PFSK-1 (cell line): Measurements from ENCODE around the gene RANBP17.

Source experiments
- POLR2AphosphoS5 ChIP-seq: IDR thresholded peaks from 2 replicates; pipeline ENCODE4 v1.6.1; 2012; ENCODE audit warnings: low read depth, mild to moderate bottlenecking, control low read depth, low read length, moderate library complexity
- SIN3A ChIP-seq: IDR thresholded peaks from 2 replicates; pipeline ENCODE4 v1.6.1; 2012; ENCODE audit warnings: mild to moderate bottlenecking, low read length, moderate library complexity, borderline replicate concordance; ENCODE audit not compliant: insufficient read depth
- TF ChIP-seq, protein P1 (sequence below), 2 experiments: IDR thresholded peaks; 2 replicates each; pipeline versions ENCODE4 v1.6.1 to v1.8.0; 2011 to 2012; ENCODE audit warnings: low read depth in 2 of 2, low read length in 2 of 2, control low read depth in 1 of 2, inconsistent platforms in 1 of 2, mild to moderate bottlenecking in 1 of 2, moderate library complexity in 1 of 2; ENCODE audit not compliant: insufficient read depth in 1 of 2

DNA sequence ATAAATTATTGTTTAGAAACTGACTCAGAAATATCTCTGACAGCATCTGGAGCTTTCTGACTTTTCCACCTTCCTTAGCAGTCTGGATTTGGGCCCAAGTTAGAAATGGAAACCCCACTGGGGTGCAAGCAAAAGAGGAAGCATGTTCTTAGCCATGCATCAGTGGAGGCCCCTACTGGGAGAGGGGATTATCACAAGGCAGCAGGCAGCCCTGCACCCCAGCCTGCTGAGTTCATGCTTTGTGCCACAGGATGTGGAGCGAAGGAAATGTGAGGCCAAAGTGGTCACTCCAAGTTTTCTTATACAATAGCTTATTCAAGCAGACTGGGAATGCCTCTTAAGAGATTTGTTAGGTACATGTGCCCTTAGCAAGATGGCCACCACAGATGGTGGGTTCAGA is 300.8 kb downstream of the RANBP17 start:
- TF ChIP-seq, protein P1, sequence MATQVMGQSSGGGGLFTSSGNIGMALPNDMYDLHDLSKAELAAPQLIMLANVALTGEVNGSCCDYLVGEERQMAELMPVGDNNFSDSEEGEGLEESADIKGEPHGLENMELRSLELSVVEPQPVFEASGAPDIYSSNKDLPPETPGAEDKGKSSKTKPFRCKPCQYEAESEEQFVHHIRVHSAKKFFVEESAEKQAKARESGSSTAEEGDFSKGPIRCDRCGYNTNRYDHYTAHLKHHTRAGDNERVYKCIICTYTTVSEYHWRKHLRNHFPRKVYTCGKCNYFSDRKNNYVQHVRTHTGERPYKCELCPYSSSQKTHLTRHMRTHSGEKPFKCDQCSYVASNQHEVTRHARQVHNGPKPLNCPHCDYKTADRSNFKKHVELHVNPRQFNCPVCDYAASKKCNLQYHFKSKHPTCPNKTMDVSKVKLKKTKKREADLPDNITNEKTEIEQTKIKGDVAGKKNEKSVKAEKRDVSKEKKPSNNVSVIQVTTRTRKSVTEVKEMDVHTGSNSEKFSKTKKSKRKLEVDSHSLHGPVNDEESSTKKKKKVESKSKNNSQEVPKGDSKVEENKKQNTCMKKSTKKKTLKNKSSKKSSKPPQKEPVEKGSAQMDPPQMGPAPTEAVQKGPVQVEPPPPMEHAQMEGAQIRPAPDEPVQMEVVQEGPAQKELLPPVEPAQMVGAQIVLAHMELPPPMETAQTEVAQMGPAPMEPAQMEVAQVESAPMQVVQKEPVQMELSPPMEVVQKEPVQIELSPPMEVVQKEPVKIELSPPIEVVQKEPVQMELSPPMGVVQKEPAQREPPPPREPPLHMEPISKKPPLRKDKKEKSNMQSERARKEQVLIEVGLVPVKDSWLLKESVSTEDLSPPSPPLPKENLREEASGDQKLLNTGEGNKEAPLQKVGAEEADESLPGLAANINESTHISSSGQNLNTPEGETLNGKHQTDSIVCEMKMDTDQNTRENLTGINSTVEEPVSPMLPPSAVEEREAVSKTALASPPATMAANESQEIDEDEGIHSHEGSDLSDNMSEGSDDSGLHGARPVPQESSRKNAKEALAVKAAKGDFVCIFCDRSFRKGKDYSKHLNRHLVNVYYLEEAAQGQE (IDR thresholded peaks at IDR 0.05; ENCODE audit: insufficient read depth in 1 of 2, low read depth in 2 of 2, low read length in 2 of 2): no peak
- no peak for TF ChIP-seq SIN3A
- no peak for TF ChIP-seq POLR2AphosphoS5
